Measurements from ENCODE around the gene MORC2.

GRCh38 chr22:30879415-30879797 lies 89.2 kb downstream of the MORC2 start:
- TF ChIP-seq EZH2 (IDR thresholded peaks at IDR 0.05; ENCODE audit: borderline replicate concordance, low read length): no peak
- no peak for TF ChIP-seq CTCF (conservative IDR thresholded peaks at IDR 0.05 in 1 of 2, IDR thresholded peaks at IDR 0.05 in 1 of 2; ENCODE audit: extremely low read depth in 1 of 2, insufficient read depth in 1 of 2, low read depth in 1 of 2, low read length in 2 of 2)
